ENCODE data around the gene BOD1.

The BOD1 gene

GRCh38 chr5:173625673-173626504 lies 9.4 kb upstream of the BOD1 start:
- Histone ChIP-seq H3K27ac (ENCODE audit: low read depth, low read length, severe bottlenecking) (no peak overlapping the region), H3K4me1 (ENCODE audit: control insufficient read depth, insufficient read depth, low read length, poor library complexity, severe bottlenecking) (peaks cover 5% of the 10 kb centered on the region), H3K4me3 (ENCODE audit: extremely low read depth, insufficient read depth, low read length, poor library complexity, severe bottlenecking) (no peak overlapping the region), H3K9me3 (ENCODE audit: control insufficient read depth, low read length) (no peaks in the 10 kb centered on the region), H3K36me3 (ENCODE audit: control insufficient read depth, insufficient read depth, low read length) (no peaks in the 10 kb centered on the region)
- WGBS, 2 experiments (ENCODE audit: insufficient coverage in 2 of 2) = 86 to 94% methylated on average over 4 to 5 of the region's 6 CpGs

- 90 to 95% methylated on average over 2 of the region's 3 CpGs for WGBS, 2 experiments (ENCODE audit: insufficient coverage in 2 of 2)
- no peaks in the 10 kb centered on the region for H3K36me3 ChIP-seq (ENCODE audit: control insufficient read depth, insufficient read depth, low read length)
- H3K27ac ChIP-seq (ENCODE audit: low read depth, low read length, severe bottlenecking) = no peak overlapping the region
Measured at GRCh38 chr5:173625261-173625660, 8.8 kb upstream of the BOD1 start.

GRCh38 chr5:173624282-173624681 lies 7.8 kb upstream of the BOD1 start:
- H3K4me1 ChIP-seq (ENCODE audit: control insufficient read depth, insufficient read depth, low read length, poor library complexity, severe bottlenecking) = peaks cover 5% of the 10 kb centered on the region
- no peaks in the 10 kb centered on the region for H3K36me3 ChIP-seq (ENCODE audit: control insufficient read depth, insufficient read depth, low read length)
- 86 to 94% methylated on average over 4 to 5 of the region's 5 CpGs for WGBS, 2 experiments (ENCODE audit: insufficient coverage in 2 of 2)
- H3K27ac ChIP-seq (ENCODE audit: low read depth, low read length, severe bottlenecking) = no peak overlapping the region
- H3K4me3 ChIP-seq (ENCODE audit: extremely low read depth, insufficient read depth, low read length, poor library complexity, severe bottlenecking) = no peak overlapping the region
- H3K9me3 ChIP-seq (ENCODE audit: control insufficient read depth, low read length) = no peaks in the 10 kb centered on the region

More at GRCh38 chr5:173625261-173625660, 8.8 kb upstream of the BOD1 start:
- peaks cover 5% of the 10 kb centered on the region for H3K4me1 ChIP-seq (ENCODE audit: control insufficient read depth, insufficient read depth, low read length, poor library complexity, severe bottlenecking)
- no peak overlapping the region for H3K4me3 ChIP-seq (ENCODE audit: extremely low read depth, insufficient read depth, low read length, poor library complexity, severe bottlenecking)
- H3K9me3 ChIP-seq (ENCODE audit: control insufficient read depth, low read length) = no peaks in the 10 kb centered on the region

- no CpG with 5 or more reads among the region's 1 CpG for WGBS, 2 experiments (ENCODE audit: insufficient coverage in 2 of 2)
- Histone ChIP-seq H3K9me3 (ENCODE audit: control insufficient read depth, low read length) (no peaks in the 10 kb centered on the region), H3K27ac (ENCODE audit: low read depth, low read length, severe bottlenecking) (no peak overlapping the region), H3K4me3 (ENCODE audit: extremely low read depth, insufficient read depth, low read length, poor library complexity, severe bottlenecking) (no peak overlapping the region), H3K4me1 (ENCODE audit: control insufficient read depth, insufficient read depth, low read length, poor library complexity, severe bottlenecking) (peaks cover 5% of the 10 kb centered on the region), H3K36me3 (ENCODE audit: control insufficient read depth, insufficient read depth, low read length) (no peaks in the 10 kb centered on the region)
Measured at GRCh38 chr5:173623789-173624188, 7.3 kb upstream of the BOD1 start.

GRCh38 chr5:173623296-173623771 lies 6.9 kb upstream of the BOD1 start:
- Histone ChIP-seq H3K36me3 (ENCODE audit: control insufficient read depth, insufficient read depth, low read length) (no peaks in the 10 kb centered on the region), H3K9me3 (ENCODE audit: control insufficient read depth, low read length) (no peaks in the 10 kb centered on the region), H3K4me3 (ENCODE audit: extremely low read depth, insufficient read depth, low read length, poor library complexity, severe bottlenecking) (no peak overlapping the region), H3K4me1 (ENCODE audit: control insufficient read depth, insufficient read depth, low read length, poor library complexity, severe bottlenecking) (peaks cover 5% of the 10 kb centered on the region), H3K27ac (ENCODE audit: low read depth, low read length, severe bottlenecking) (no peak overlapping the region)
- 95 to 100% methylated on average over 3 to 4 of the region's 10 CpGs for WGBS, 2 experiments (ENCODE audit: insufficient coverage in 2 of 2)

- H3K4me1 ChIP-seq (ENCODE audit: control insufficient read depth, insufficient read depth, low read length, poor library complexity, severe bottlenecking) = peaks cover 6% of the 10 kb centered on the region
- no peak overlapping the region for H3K4me3 ChIP-seq (ENCODE audit: extremely low read depth, insufficient read depth, low read length, poor library complexity, severe bottlenecking)
- 93 to 95% methylated on average over 7 to 11 of the region's 19 CpGs for WGBS, 2 experiments (ENCODE audit: insufficient coverage in 2 of 2)
Measured at GRCh38 chr5:173622183-173623047, 6.0 kb upstream of the BOD1 start.

GRCh38 chr5:173620784-173621183 lies 4.3 kb upstream of the BOD1 start:
- no peaks in the 10 kb centered on the region for H3K36me3 ChIP-seq (ENCODE audit: control insufficient read depth, insufficient read depth, low read length)
- peaks cover 4% of the 10 kb centered on the region for H3K4me1 ChIP-seq (ENCODE audit: control insufficient read depth, insufficient read depth, low read length, poor library complexity, severe bottlenecking)
- H3K9me3 ChIP-seq (ENCODE audit: control insufficient read depth, low read length) = no peaks in the 10 kb centered on the region
- no peak overlapping the region for H3K4me3 ChIP-seq (ENCODE audit: extremely low read depth, insufficient read depth, low read length, poor library complexity, severe bottlenecking)
- 58 to 75% methylated on average over 2 of the region's 3 CpGs for WGBS, 2 experiments (ENCODE audit: insufficient coverage in 2 of 2)
- H3K27ac ChIP-seq (ENCODE audit: low read depth, low read length, severe bottlenecking) = no peak overlapping the region

More at GRCh38 chr5:173622183-173623047, 6.0 kb upstream of the BOD1 start:
- H3K27ac ChIP-seq (ENCODE audit: low read depth, low read length, severe bottlenecking) = no peak overlapping the region
- no peaks in the 10 kb centered on the region for H3K9me3 ChIP-seq (ENCODE audit: control insufficient read depth, low read length)
- H3K36me3 ChIP-seq (ENCODE audit: control insufficient read depth, insufficient read depth, low read length) = no peaks in the 10 kb centered on the region

- H3K27ac ChIP-seq (ENCODE audit: low read depth, low read length, severe bottlenecking) = no peak overlapping the region
- H3K4me1 ChIP-seq (ENCODE audit: control insufficient read depth, insufficient read depth, low read length, poor library complexity, severe bottlenecking) = peaks cover 16% of the 10 kb centered on the region
- H3K9me3 ChIP-seq (ENCODE audit: control insufficient read depth, low read length) = no peaks in the 10 kb centered on the region
- H3K4me3 ChIP-seq (ENCODE audit: extremely low read depth, insufficient read depth, low read length, poor library complexity, severe bottlenecking) = no peak overlapping the region
- WGBS, 2 experiments (ENCODE audit: insufficient coverage in 2 of 2) = 42 to 51% methylated on average over 4 to 5 of the region's 7 CpGs
- H3K36me3 ChIP-seq (ENCODE audit: control insufficient read depth, insufficient read depth, low read length) = no peaks in the 10 kb centered on the region
Measured at GRCh38 chr5:173618927-173619519, 2.6 kb upstream of the BOD1 start.

- H3K9me3 ChIP-seq (ENCODE audit: control insufficient read depth, low read length) = no peaks in the 10 kb centered on the region
- 0% methylated on average over 40 to 42 of the region's 55 CpGs for WGBS, 2 experiments (ENCODE audit: insufficient coverage in 2 of 2)
Measured at GRCh38 chr5:173615884-173616576, 420 bp downstream of the BOD1 start.

GRCh38 chr5:173614591-173614990 lies 1.9 kb downstream of the BOD1 start:
- H3K4me1 ChIP-seq (ENCODE audit: control insufficient read depth, insufficient read depth, low read length, poor library complexity, severe bottlenecking) = peaks cover 20% of the 10 kb centered on the region
- no peaks in the 10 kb centered on the region for H3K9me3 ChIP-seq (ENCODE audit: control insufficient read depth, low read length)
- H3K27ac ChIP-seq (ENCODE audit: low read depth, low read length, severe bottlenecking) = no peak overlapping the region
- peak overlapping the region; percentile 91 for H3K4me3 ChIP-seq (ENCODE audit: extremely low read depth, insufficient read depth, low read length, poor library complexity, severe bottlenecking)
- WGBS, 2 experiments (ENCODE audit: insufficient coverage in 2 of 2) = 67% methylated on average over 1 of the region's 7 CpGs; no CpG with 5 or more reads in 1 of the 2 experiments
- H3K36me3 ChIP-seq (ENCODE audit: control insufficient read depth, insufficient read depth, low read length) = peaks cover 44% of the 10 kb centered on the region

More at GRCh38 chr5:173615884-173616576, 420 bp downstream of the BOD1 start:
- Histone ChIP-seq H3K4me3 (ENCODE audit: extremely low read depth, insufficient read depth, low read length, poor library complexity, severe bottlenecking) (peak overlapping the region; percentile 91), H3K27ac (ENCODE audit: low read depth, low read length, severe bottlenecking) (peak overlapping the region; percentile 95), H3K36me3 (ENCODE audit: control insufficient read depth, insufficient read depth, low read length) (peaks cover 29% of the 10 kb centered on the region), H3K4me1 (ENCODE audit: control insufficient read depth, insufficient read depth, low read length, poor library complexity, severe bottlenecking) (peaks cover 20% of the 10 kb centered on the region)
